GM23338 (cell line): ENCODE results near the gene SLC50A1. TPM values are rescaled to one million over a fixed set of nuclear protein-coding genes. Genes with fewer than 3 reads are reported as not detected.
"Not testable (repeated sequence)": the region's sequence is repeated elsewhere in the genome, so short reads cannot be mapped to it uniquely, and the experiment has no call there.

Experiments used
- ATAC-seq: fragments of 200-7000 bp; cut with Tn5 transposase; 3 replicates; pipeline ENCODE4 v1.9.1; 2020
- DNase-seq: peaks from one replicate; pipeline ENCODE4 v3.0.0-alpha.2; 2015; ENCODE audit warnings: low spot score
- H2AFZ ChIP-seq: fragments of 200-600 bp; sonication (generic); 2 replicates; pipeline ENCODE4 v1.8.0; 2016; ENCODE audit warnings: antibody characterized with exemption, mild to moderate bottlenecking, moderate library complexity
- H3F3A ChIP-seq: fragments of 200-600 bp; sonication (generic); replicated peaks from 2 replicates; pipeline ENCODE4 v1.8.0; 2017; ENCODE audit warnings: antibody characterized with exemption, mixed run types, low read depth
- H3K27ac ChIP-seq: fragments of 200-600 bp; sonication (generic); 2 replicates; pipeline ENCODE4 v1.6.1; 2016; ENCODE audit warnings: low read depth
- H3K27me3 ChIP-seq: fragments of 200-600 bp; sonication (generic); 2 replicates; pipeline ENCODE4 v1.8.0; 2016; ENCODE audit warnings: mild to moderate bottlenecking, mixed run types, moderate library complexity; ENCODE audit not compliant: insufficient read depth
- H3K36me3 ChIP-seq: fragments of 200-600 bp; sonication (generic); 2 replicates; pipeline ENCODE4 v1.8.0; 2016; ENCODE audit warnings: mild to moderate bottlenecking; ENCODE audit not compliant: insufficient read depth
- H3K4me1 ChIP-seq: fragments of 200-600 bp; sonication (generic); 2 replicates; pipeline ENCODE4 v1.8.0; 2016; ENCODE audit warnings: mild to moderate bottlenecking, moderate library complexity; ENCODE audit not compliant: insufficient read depth
- H3K4me2 ChIP-seq: fragments of 200-600 bp; sonication (generic); 2 replicates; pipeline ENCODE4 v1.7.1; 2017; ENCODE audit warnings: mixed run types
- H3K4me3 ChIP-seq: fragments of 200-600 bp; sonication (generic); 2 replicates; pipeline ENCODE4 v1.6.1; 2016; ENCODE audit warnings: mixed run types
- H3K79me2 ChIP-seq: fragments of 200-600 bp; sonication (generic); replicated peaks from 2 replicates; pipeline ENCODE4 v1.8.0; 2017; ENCODE audit warnings: mild to moderate bottlenecking; ENCODE audit not compliant: insufficient read depth
- H3K9me2 ChIP-seq: fragments of 200-600 bp; sonication (generic); 2 replicates; pipeline ENCODE4 v1.8.0; 2017; ENCODE audit not compliant: insufficient read depth
- H4K20me1 ChIP-seq: fragments of 200-600 bp; sonication (generic); replicated peaks from 2 replicates; pipeline ENCODE4 v1.8.0; 2017; ENCODE audit warnings: mild to moderate bottlenecking; ENCODE audit not compliant: insufficient read depth
- H3K27ac Mint-ChIP-seq: 2 replicates; pipeline ENCODE4 v1.8.0; 2020; ENCODE audit warnings: inconsistent platforms, mild to moderate bottlenecking, moderate library complexity, mixed read lengths
- H3K27me3 Mint-ChIP-seq: 3 replicates; pipeline ENCODE4 v1.8.0; 2022; ENCODE audit warnings: low read depth, mild to moderate bottlenecking, moderate library complexity, mixed read lengths, inconsistent platforms; ENCODE audit not compliant: insufficient read depth, poor library complexity
- H3K36me3 Mint-ChIP-seq: 3 replicates; pipeline ENCODE4 v1.8.0; 2021; ENCODE audit warnings: low read depth, mild to moderate bottlenecking, inconsistent platforms, moderate library complexity, mixed read lengths
- H3K4me1 Mint-ChIP-seq: 3 replicates; pipeline ENCODE4 v1.8.0; 2020; ENCODE audit warnings: mild to moderate bottlenecking, inconsistent platforms, mixed read lengths
- H3K4me3 Mint-ChIP-seq: 3 replicates; pipeline ENCODE4 v1.8.0; 2021; ENCODE audit warnings: moderate library complexity, mild to moderate bottlenecking, inconsistent platforms, mixed read lengths
- H3K9me3 Mint-ChIP-seq: 3 replicates; pipeline ENCODE4 v1.8.0; 2020; ENCODE audit warnings: moderate library complexity, mild to moderate bottlenecking, inconsistent platforms, mixed read lengths
- CTCF ChIP-seq, 2 experiments: fragments of 200-600 bp in 1 of 2; sonication (generic) in 1 of 2; conservative IDR thresholded peaks; 2 replicates each; pipeline versions ENCODE4 v1.5.1 to v1.6.1; 2016 to 2017; ENCODE audit warnings: antibody characterized with exemption in 2 of 2, low read depth in 2 of 2, mild to moderate bottlenecking in 2 of 2, moderate library complexity in 1 of 2
- EZH2phosphoT487 ChIP-seq: fragments of 200-600 bp; sonication (generic); IDR thresholded peaks from one replicate; pipeline ENCODE4 v1.8.1; 2018; ENCODE audit warnings: antibody characterized with exemption; ENCODE audit not compliant: unreplicated experiment
- JUNB ChIP-seq: IDR thresholded peaks from one replicate; pipeline ENCODE4 v1.6.1; 2016; ENCODE audit warnings: antibody characterized with exemption; ENCODE audit not compliant: unreplicated experiment
- NANOG ChIP-seq: IDR thresholded peaks from 2 replicates; pipeline ENCODE4 v1.6.1; 2016; ENCODE audit warnings: antibody characterized with exemption, borderline replicate concordance
- POLR2AphosphoS5 ChIP-seq: IDR thresholded peaks from 2 replicates; pipeline ENCODE4 v1.6.1; 2016; ENCODE audit warnings: antibody characterized with exemption, low read depth
- REST ChIP-seq: IDR thresholded peaks from one replicate; pipeline ENCODE4 v1.6.1; 2018; ENCODE audit warnings: antibody characterized with exemption; ENCODE audit not compliant: unreplicated experiment
- STAT1 ChIP-seq: IDR thresholded peaks from one replicate; pipeline ENCODE4 v1.6.1; 2016; ENCODE audit warnings: antibody characterized with exemption; ENCODE audit not compliant: unreplicated experiment
- ZNF462 ChIP-seq: fragments of 250-450 bp; sonication (Bioruptor Pico); IDR thresholded peaks from 2 replicates; pipeline ENCODE4 v1.5.0; 2020; ENCODE audit warnings: mild to moderate bottlenecking, moderate library complexity
- polyA plus RNA-seq: library from polyadenylated mRNA; unstranded; fragments of >200 nt; fragmentation: Nextera tagmentation; extraction: Ambion mirVana; gene quantifications from 2 replicates; pipeline ENCODE4 v1.2.1, GENCODE V29; 2016
- total RNA-seq: library from RNA; depleted of rRNA; stranded (reverse); fragments of >200 nt; shearing (Covaris generic); gene quantifications from 2 replicates; pipeline ENCODE4 v1.2.3, GENCODE V29; 2014

The SLC50A1 gene
- total and polyA plus RNA-seq, 2 experiments from 2014 or later = 30.0 to 63.9 TPM

GRCh38 chr1:155160128-155160527 lies 24.5 kb downstream of the SLC50A1 start (continued):
- no peak for TF ChIP-seq ZNF462 (CRISPR knock-in tag)
- TF ChIP-seq JUNB = no peak
- no peak for TF ChIP-seq STAT1
- TF ChIP-seq NANOG = no peak
- no peak for TF ChIP-seq REST
- no peak for TF ChIP-seq POLR2AphosphoS5
- no peak for TF ChIP-seq CTCF (conservative IDR thresholded peaks at IDR 0.05; ENCODE audit: low read depth in 2 of 2)
- TF ChIP-seq EZH2phosphoT487 = no peak

- not testable (repeated sequence) for H3K4me2 ChIP-seq, H2AFZ ChIP-seq, H3K27ac Mint-ChIP-seq, H3K4me3 Mint-ChIP-seq, H3K36me3 ChIP-seq, H3K9me2 ChIP-seq, H3K9me3 Mint-ChIP-seq, H3K27me3 ChIP-seq, H3K4me3 ChIP-seq, H3K36me3 Mint-ChIP-seq, H3K79me2 ChIP-seq, H3K27ac ChIP-seq, H4K20me1 ChIP-seq, ATAC-seq, DNase-seq, H3K27me3 Mint-ChIP-seq
- Histone ChIP-seq H3K4me1 (peaks cover 16% of the 10 kb centered on the region; the same call in 1 of the 2 replicates), H3F3A (peaks cover 10% of the 10 kb centered on the region)
- peaks cover 11% of the 10 kb centered on the region for H3K4me1 Mint-ChIP-seq
Observed at GRCh38 chr1:155162631-155163030, 27.0 kb downstream of the SLC50A1 start.

- not testable (repeated sequence) for ATAC-seq
Observed at GRCh38 chr1:155163785-155164184, 28.1 kb downstream of the SLC50A1 start.

More at GRCh38 chr1:155163785-155164184, 28.1 kb downstream of the SLC50A1 start:
- not testable (repeated sequence) for H4K20me1 ChIP-seq, H3K27me3 ChIP-seq, DNase-seq, H3K9me3 Mint-ChIP-seq, H3K9me2 ChIP-seq, H3K4me2 ChIP-seq, H3K4me3 Mint-ChIP-seq, H3K79me2 ChIP-seq, H3K27ac Mint-ChIP-seq, H3K36me3 Mint-ChIP-seq, H3K36me3 ChIP-seq, H3K4me3 ChIP-seq, H3K27me3 Mint-ChIP-seq, H2AFZ ChIP-seq, H3K27ac ChIP-seq
- Histone ChIP-seq H3F3A (peaks cover 19% of the 10 kb centered on the region), H3K4me1 (peaks cover 16% of the 10 kb centered on the region; the same call in 1 of the 2 replicates)
- peaks cover 11% of the 10 kb centered on the region for H3K4me1 Mint-ChIP-seq
